ENCODE measurements around the gene CHMP6.

CHMP6 gene

GRCh38 chr17:80971704-80972304 lies 19.8 kb upstream of the CHMP6 start:
- no peak for DNase-seq

- DNase-seq: no peak
These were observed 14.9 kb upstream of the CHMP6 start for GRCh38 chr17:80976701-80977100.

GRCh38 chr17:80977172-80977571 lies 14.5 kb upstream of the CHMP6 start:
- DNase-seq: no peak

GRCh38 chr17:80978499-80979497 lies 12.8 kb upstream of the CHMP6 start:
- DNase-seq: no peak

GRCh38 chr17:80979547-80980378 lies 11.9 kb upstream of the CHMP6 start:
- no peak for DNase-seq

GRCh38 chr17:80980397-80981061 lies 11.1 kb upstream of the CHMP6 start:
- no peak for DNase-seq

GRCh38 chr17:80981062-80981902 lies 10.4 kb upstream of the CHMP6 start:
- DNase-seq: no peak

- DNase-seq: no peak
These were observed 9.7 kb upstream of the CHMP6 start for GRCh38 chr17:80981929-80982425.

GRCh38 chr17:80982426-80982974 lies 9.1 kb upstream of the CHMP6 start:
- DNase-seq: no peak

- DNase-seq: no peak
These were observed 8.1 kb upstream of the CHMP6 start for GRCh38 chr17:80983545-80983944.

- no peak for DNase-seq
These were observed 6.9 kb upstream of the CHMP6 start for GRCh38 chr17:80984749-80985148.

GRCh38 chr17:80986046-80986445 lies 5.6 kb upstream of the CHMP6 start:
- DNase-seq: no peak

GRCh38 chr17:80986816-80987475 lies 4.7 kb upstream of the CHMP6 start:
- peak; percentile 56 for DNase-seq

GRCh38 chr17:80987941-80988461 lies 3.6 kb upstream of the CHMP6 start:
- DNase-seq: no peak

- no peak for DNase-seq
These were observed 2.1 kb upstream of the CHMP6 start for GRCh38 chr17:80989586-80989913.

GRCh38 chr17:80990921-80991644 lies 558 bp upstream of the CHMP6 start:
- no peak for DNase-seq

GRCh38 chr17:80992077-80992947 lies 671 bp downstream of the CHMP6 start:
- DNase-seq: no peak

GRCh38 chr17:80992948-80993624 lies 1.4 kb downstream of the CHMP6 start:
- DNase-seq: no peak

All from inflammatory macrophage treated with lipopolysaccharide for 4 hours (primary cell).